Measurements from ENCODE around the gene MYO1E. TPM values are rescaled to one million over a fixed set of nuclear protein-coding genes. Genes with fewer than 3 reads are reported as not detected.
"Not testable (repeated sequence)": the region's sequence is repeated elsewhere in the genome, so short reads cannot be mapped to it uniquely, and the experiment has no call there.

The MYO1E gene
- total RNA-seq, 2 experiments from 2014 or later = 1.5 to 26.5 TPM

DNA sequence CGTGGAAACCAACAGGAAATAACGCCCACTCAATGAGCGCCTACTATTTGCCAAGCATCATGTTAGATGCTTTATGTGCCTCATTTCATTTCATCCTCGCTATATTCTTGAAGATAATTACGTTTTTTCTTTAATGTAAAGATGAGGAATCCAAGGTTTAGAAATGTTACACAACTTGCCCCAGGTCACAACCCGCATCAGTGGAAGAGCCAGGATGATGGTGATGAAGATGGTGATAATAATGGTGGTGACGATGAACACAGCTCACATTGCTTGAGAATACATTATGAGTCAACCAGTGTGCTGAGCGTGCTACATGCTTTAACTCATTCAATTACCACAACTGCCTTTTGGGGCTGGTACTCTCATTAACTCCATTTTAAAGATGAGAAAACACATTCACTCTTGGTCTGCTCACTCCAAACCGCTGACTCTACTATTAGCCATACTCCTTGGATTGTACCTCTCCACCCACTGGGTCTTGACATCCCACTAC, 21.5 kb upstream of the MYO1E start:
- no TSS peak for BruUV-seq (replicated peaks)

DNA sequence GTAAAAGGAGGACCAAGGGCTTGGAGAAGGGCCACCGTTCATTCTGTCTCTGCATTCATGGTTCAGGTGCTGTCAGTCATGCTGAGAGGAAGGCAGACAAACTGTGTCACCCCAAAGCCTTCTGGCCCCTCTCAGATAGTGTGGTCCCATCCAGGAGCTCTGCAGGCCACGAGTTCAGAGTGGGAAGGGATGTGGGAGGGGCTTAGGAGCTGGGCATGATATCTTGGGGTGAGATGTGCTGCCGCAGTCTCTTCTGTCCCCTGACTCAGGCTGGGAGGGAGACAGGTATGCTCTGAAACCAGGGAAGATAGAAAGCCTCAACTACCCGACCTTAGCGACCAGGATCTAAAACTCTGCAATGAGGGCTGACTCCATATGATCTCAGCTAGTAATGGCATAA, 19.6 kb upstream of the MYO1E start:
- TF ChIP-seq, protein P1, sequence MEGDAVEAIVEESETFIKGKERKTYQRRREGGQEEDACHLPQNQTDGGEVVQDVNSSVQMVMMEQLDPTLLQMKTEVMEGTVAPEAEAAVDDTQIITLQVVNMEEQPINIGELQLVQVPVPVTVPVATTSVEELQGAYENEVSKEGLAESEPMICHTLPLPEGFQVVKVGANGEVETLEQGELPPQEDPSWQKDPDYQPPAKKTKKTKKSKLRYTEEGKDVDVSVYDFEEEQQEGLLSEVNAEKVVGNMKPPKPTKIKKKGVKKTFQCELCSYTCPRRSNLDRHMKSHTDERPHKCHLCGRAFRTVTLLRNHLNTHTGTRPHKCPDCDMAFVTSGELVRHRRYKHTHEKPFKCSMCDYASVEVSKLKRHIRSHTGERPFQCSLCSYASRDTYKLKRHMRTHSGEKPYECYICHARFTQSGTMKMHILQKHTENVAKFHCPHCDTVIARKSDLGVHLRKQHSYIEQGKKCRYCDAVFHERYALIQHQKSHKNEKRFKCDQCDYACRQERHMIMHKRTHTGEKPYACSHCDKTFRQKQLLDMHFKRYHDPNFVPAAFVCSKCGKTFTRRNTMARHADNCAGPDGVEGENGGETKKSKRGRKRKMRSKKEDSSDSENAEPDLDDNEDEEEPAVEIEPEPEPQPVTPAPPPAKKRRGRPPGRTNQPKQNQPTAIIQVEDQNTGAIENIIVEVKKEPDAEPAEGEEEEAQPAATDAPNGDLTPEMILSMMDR (conservative IDR thresholded peaks at IDR 0.05; ENCODE audit: low read length) = no peak
- no peak for TF ChIP-seq EZH2phosphoT487 (IDR thresholded peaks at IDR 0.05; ENCODE audit: borderline replicate concordance, low read depth, low read length)
- no TSS peak for BruUV-seq (replicated peaks)
- Histone ChIP-seq H3K4me1 (ENCODE audit: insufficient read depth, low read length, poor library complexity, severe bottlenecking) (peaks cover 47% of the 10 kb centered on the region), H3K9me3 (ENCODE audit: low read length) (no peaks in the 10 kb centered on the region), H4K20me1 (ENCODE audit: insufficient read depth, low read length) (no peaks in the 10 kb centered on the region), H3K79me2 (ENCODE audit: insufficient read depth, low read depth, low read length) (no peaks in the 10 kb centered on the region), H3K4me2 (ENCODE audit: low read length) (peak overlapping the region; percentile 0; the same call in 1 of the 2 replicates), H3K36me3 (ENCODE audit: insufficient read depth, low read length) (no peaks in the 10 kb centered on the region), H3K27ac (ENCODE audit: low read depth, low read length, poor library complexity, severe bottlenecking) (no peak overlapping the region), H3K9me2 (ENCODE audit: insufficient read depth, low read length) (no peaks in the 10 kb centered on the region), H3K4me3 (ENCODE audit: low read depth, low read length, poor library complexity, severe bottlenecking) (no peak overlapping the region), H2AFZ (ENCODE audit: low read length) (peak overlapping the region; percentile 29; the same call in 1 of the 2 replicates)
- intact Hi-C loops (cut with micrococcal nuclease; ENCODE audit: unreplicated experiment) = no loop called here
- ChIA-PET CTCF (ENCODE audit: unreplicated experiment) (no interaction called here), POLR2A (interaction anchor here (0.7 to 9.8 kb wide), 2 partner anchors 20 to 1721 kb away, joined by 4 to 103 read pairs; no protein-coding TSS in a partner anchor)
- no peak for DNase-seq (ENCODE audit: low spot score)

More for the DNA sequence above, 21.5 kb upstream of the MYO1E start:
- Histone ChIP-seq H2AFZ (ENCODE audit: low read length) (peak overlapping the region; percentile 16; the same call in 1 of the 2 replicates), H3K4me2 (ENCODE audit: low read length) (peak overlapping the region; percentile 25; the same call in 1 of the 2 replicates), H3K9me3 (ENCODE audit: low read length) (no peaks in the 10 kb centered on the region), H3K27ac (ENCODE audit: low read depth, low read length, poor library complexity, severe bottlenecking) (peak overlapping the region; percentile 49), H3K36me3 (ENCODE audit: insufficient read depth, low read length) (no peaks in the 10 kb centered on the region), H3K9me2 (ENCODE audit: insufficient read depth, low read length) (no peaks in the 10 kb centered on the region), H4K20me1 (ENCODE audit: insufficient read depth, low read length) (no peaks in the 10 kb centered on the region), H3K79me2 (ENCODE audit: insufficient read depth, low read depth, low read length) (no peaks in the 10 kb centered on the region), H3K4me1 (ENCODE audit: insufficient read depth, low read length, poor library complexity, severe bottlenecking) (peaks cover 66% of the 10 kb centered on the region), H3K4me3 (ENCODE audit: low read depth, low read length, poor library complexity, severe bottlenecking) (no peak overlapping the region)
- TF ChIP-seq EZH2phosphoT487 (IDR thresholded peaks at IDR 0.05; ENCODE audit: borderline replicate concordance, low read depth, low read length) = no peak
- TF ChIP-seq, protein P1 (conservative IDR thresholded peaks at IDR 0.05; ENCODE audit: low read length) = no peak
- POLR2A ChIA-PET = interaction anchor here (0.7 to 9.8 kb wide), 5 partner anchors 12 to 261 kb away, joined by 3 to 103 read pairs (median 8); no protein-coding TSS in a partner anchor
- intact Hi-C loops (cut with micrococcal nuclease; ENCODE audit: unreplicated experiment) = no loop called here
- DNase-seq (ENCODE audit: low spot score) = no peak
- CTCF ChIA-PET (ENCODE audit: unreplicated experiment) = no interaction called here

DNA sequence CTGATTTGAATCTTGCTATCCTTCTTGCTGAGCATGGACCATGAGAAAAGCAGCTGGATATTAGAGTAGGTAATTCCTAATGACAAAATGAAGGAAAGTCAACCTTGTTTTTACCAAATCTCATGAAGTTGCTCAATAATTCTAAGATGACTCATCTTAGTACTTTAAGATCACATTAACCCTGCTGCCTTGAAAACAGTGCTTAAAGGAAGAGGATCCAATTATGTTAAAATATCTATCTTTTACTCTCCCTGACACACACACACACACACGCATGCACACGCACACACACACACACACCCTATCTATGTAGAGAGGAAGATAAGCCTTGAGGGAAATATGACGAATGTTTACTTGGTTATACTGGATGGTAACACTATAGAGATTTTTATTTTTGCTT, 16.0 kb upstream of the MYO1E start:
- Histone ChIP-seq H3K36me3 (ENCODE audit: insufficient read depth, low read length) (no peaks in the 10 kb centered on the region), H3K4me3 (ENCODE audit: low read depth, low read length, poor library complexity, severe bottlenecking) (no peak overlapping the region), H2AFZ (ENCODE audit: low read length) (no peak overlapping the region), H4K20me1 (ENCODE audit: insufficient read depth, low read length) (no peaks in the 10 kb centered on the region), H3K79me2 (ENCODE audit: insufficient read depth, low read depth, low read length) (no peaks in the 10 kb centered on the region), H3K9me2 (ENCODE audit: insufficient read depth, low read length) (no peaks in the 10 kb centered on the region), H3K27ac (ENCODE audit: low read depth, low read length, poor library complexity, severe bottlenecking) (no peak overlapping the region), H3K4me1 (ENCODE audit: insufficient read depth, low read length, poor library complexity, severe bottlenecking) (peaks cover 12% of the 10 kb centered on the region), H3K9me3 (ENCODE audit: low read length) (no peaks in the 10 kb centered on the region), H3K4me2 (ENCODE audit: low read length) (no peak overlapping the region)
- BruUV-seq (replicated peaks) = no TSS peak
- CTCF ChIA-PET (ENCODE audit: unreplicated experiment) = no interaction called here
- POLR2A ChIA-PET = interaction anchor here (0.6 to 0.9 kb wide), 3 partner anchors 50 to 135 kb away, joined by 3 read pairs; no protein-coding TSS in a partner anchor
- intact Hi-C loops (cut with micrococcal nuclease; ENCODE audit: unreplicated experiment) = no loop called here
- TF ChIP-seq EZH2phosphoT487 (IDR thresholded peaks at IDR 0.05; ENCODE audit: borderline replicate concordance, low read depth, low read length) = no peak
- TF ChIP-seq, protein P1 (conservative IDR thresholded peaks at IDR 0.05; ENCODE audit: low read length) = no peak
- DNase-seq (ENCODE audit: low spot score) = no peak

DNA sequence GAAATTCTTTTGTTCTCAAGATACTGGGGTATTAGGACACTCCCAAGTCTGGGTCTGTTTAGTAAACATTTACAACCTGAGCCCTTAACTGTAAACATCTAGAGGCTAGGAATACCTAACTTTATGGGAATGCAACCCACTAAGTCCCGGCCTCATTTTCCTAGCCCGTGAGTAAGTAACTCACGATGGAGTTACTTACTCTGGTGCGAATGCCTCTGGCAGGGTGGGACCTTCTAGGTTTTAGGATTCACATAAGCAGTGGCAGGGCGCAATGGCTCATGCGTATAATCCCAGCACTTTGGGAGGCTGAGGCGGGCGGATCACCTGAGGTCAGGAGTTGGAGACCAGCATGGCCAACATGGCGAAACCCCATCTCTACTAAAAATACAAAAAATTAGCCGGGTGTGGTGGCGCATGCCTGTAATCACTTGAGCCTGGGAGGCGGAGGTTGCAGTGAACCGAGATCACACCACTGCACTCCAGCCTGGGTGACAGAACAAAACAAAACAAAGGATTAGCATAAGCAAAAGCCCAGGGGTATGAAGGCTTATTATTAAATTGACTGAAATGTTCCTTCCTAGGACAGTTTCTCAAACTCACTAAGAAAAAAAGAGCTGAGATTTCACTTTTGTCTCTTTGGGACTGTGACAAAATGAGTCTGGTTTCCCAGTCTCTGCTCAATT, 14.7 kb upstream of the MYO1E start:
- POLR2A ChIA-PET = interaction anchor here (0.7 kb wide), 1 partner anchor 66 kb away, joined by 3 read pairs; no protein-coding TSS in a partner anchor
- H3K9me2 ChIP-seq (ENCODE audit: insufficient read depth, low read length); H2AFZ ChIP-seq (ENCODE audit: low read length); H3K27ac ChIP-seq (ENCODE audit: low read depth, low read length, poor library complexity, severe bottlenecking); H3K4me3 ChIP-seq (ENCODE audit: low read depth, low read length, poor library complexity, severe bottlenecking); H3K79me2 ChIP-seq (ENCODE audit: insufficient read depth, low read depth, low read length); H3K36me3 ChIP-seq (ENCODE audit: insufficient read depth, low read length); DNase-seq (ENCODE audit: low spot score); H3K9me3 ChIP-seq (ENCODE audit: low read length); CTCF ChIA-PET (ENCODE audit: unreplicated experiment); H3K4me1 ChIP-seq (ENCODE audit: insufficient read depth, low read length, poor library complexity, severe bottlenecking); BruUV-seq (replicated peaks); H3K4me2 ChIP-seq (ENCODE audit: low read length); H4K20me1 ChIP-seq (ENCODE audit: insufficient read depth, low read length); intact Hi-C loops (cut with micrococcal nuclease; ENCODE audit: unreplicated experiment): not testable (repeated sequence)

Data from OCI-LY7 (cell line).